Right lobe of liver (tissue), 4 donors: ENCODE data around the gene CWC27.

Experiments used
- CTCF ChIP-seq, 4 donors: fragments of 200-600 bp in 3 of 4; fragments of 450-650 bp in 1 of 4; IDR thresholded peaks; one replicate each; pipeline versions ENCODE4 v1.5.1 to v1.8.0; 2016 to 2022; ENCODE audit warnings: antibody characterized with exemption in 4 of 4, mild to moderate bottlenecking in 2 of 4
- POLR2A ChIP-seq: fragments of 450-650 bp; IDR thresholded peaks from one replicate; pipeline ENCODE4 v1.6.1; 2017; ENCODE audit warnings: antibody characterized with exemption, mild to moderate bottlenecking
- donor health status: DM: no; HTN: no; CAD: no.
- donor health status: DM: no; HTN: no; CAD: no.
- donor health status: DM: no; HTN: yes; CAD: no.

GRCh38 chr5:65009207-65009606, 240.5 kb downstream of the CWC27 start:
- TF ChIP-seq CTCF (IDR thresholded peaks at IDR 0.05) (no peak), POLR2A (no peak)
